Measurements from ENCODE around the gene TAL1. TPM values are rescaled to one million over a fixed set of nuclear protein-coding genes. Genes with fewer than 3 reads are reported as not detected.

The TAL1 gene
- total and polyA plus RNA-seq, 2 donors (not counting 3 experiments of a cell fraction or from before 2014, with no cell fraction given): 36.7 to 52.4 TPM

- Histone ChIP-seq H3K27ac (ENCODE audit: insufficient read depth, low read depth, low read length) (peak overlapping the region; percentile 92), H3K4me1 (ENCODE audit: control insufficient read depth, extremely low read depth, insufficient read depth, low read length) (peaks cover 63% of the 10 kb centered on the region), H3K9me1 (replicated peaks; ENCODE audit: control insufficient read depth, extremely low read depth, insufficient read depth, low read length) (no peaks in the 10 kb centered on the region), H3K9ac (replicated peaks; ENCODE audit: extremely low read depth, insufficient read depth, low read length) (peak overlapping the region; percentile 51), H3K36me3 (ENCODE audit: control insufficient read depth in 2 of 2, extremely low read depth in 1 of 2, insufficient read depth in 2 of 2, low read length in 2 of 2) (peaks cover under 1% of the 10 kb centered on the region in 2 experiments), H3K9me3 (replicated peaks; ENCODE audit: control insufficient read depth, insufficient read depth, low read length) (no peaks in the 10 kb centered on the region), H3K4me3 (replicated peaks in 1 of 3; ENCODE audit: insufficient read depth in 1 of 3, low read depth in 1 of 3, low read length in 3 of 3) (no peak overlapping the region), H4K20me1 (replicated peaks; ENCODE audit: control insufficient read depth, extremely low read depth, insufficient read depth, low read length) (no peaks in the 10 kb centered on the region), H3K27me3 (ENCODE audit: control insufficient read depth in 2 of 2, insufficient read depth in 2 of 2, low read length in 2 of 2) (no peaks in the 10 kb centered on the region), H2AFZ (ENCODE audit: low read depth, low read length) (no peak overlapping the region), H3K4me2 (ENCODE audit: insufficient read depth, low read length) (peak overlapping the region; percentile 12), H3K79me2 (ENCODE audit: control insufficient read depth, insufficient read depth, low read length) (no peaks in the 10 kb centered on the region)
- BruUV-seq (replicated peaks): no TSS peak
- intact Hi-C loops (cut with micrococcal nuclease) (loop anchor here (1.0 kb wide), 3 partner anchors 17 to 102 kb away; partner anchors contain the start of gene STIL), dilution Hi-C loops (cut with MboI; ENCODE audit: extremely low pct_ligation_motif_present, low sequenced_read_pairs) (no loop called here)
- POLR2A ChIA-PET: interaction anchor here (1.0 to 3.0 kb wide), 3 partner anchors 9 to 16 kb away, joined by 4 to 25 read pairs (median 5); no protein-coding TSS in a partner anchor
- FAIRE-seq (peak; percentile 93), DNase-seq (ENCODE audit: low read depth, low spot score) (peak; percentile 29)
- TF ChIP-seq MYC (IDR thresholded peaks at IDR 0.05; ENCODE audit: low read depth, low read length) (no peak), POLR2A (IDR thresholded peaks at IDR 0.05; ENCODE audit: low read depth, low read length) (peak; percentile 47), JUN (IDR thresholded peaks at IDR 0.05; ENCODE audit: borderline replicate concordance, insufficient read depth, insufficient read length, low read depth) (no peak)
- CTCF ChIA-PET: interaction anchor here (1.1 to 4.6 kb wide), 9 partner anchors 8 to 513 kb away, joined by 3 to 38 read pairs (median 7); no protein-coding TSS in a partner anchor
Measured at GRCh38 chr1:47212636-47213229, 19.3 kb downstream of the TAL1 start.

- TF ChIP-seq POLR2A (IDR thresholded peaks at IDR 0.05; ENCODE audit: low read depth, low read length) (peak; percentile 87), JUN (IDR thresholded peaks at IDR 0.05; ENCODE audit: borderline replicate concordance, insufficient read depth, insufficient read length, low read depth) (no peak), FOS (IDR thresholded peaks at IDR 0.05; ENCODE audit: borderline replicate concordance, insufficient read depth, low read length) (peak; percentile 26), POLR2AphosphoS5 (IDR thresholded peaks at IDR 0.05; ENCODE audit: insufficient read depth, low read depth, low read length) (peak; percentile 83), EZH2 (IDR thresholded peaks at IDR 0.05; ENCODE audit: borderline replicate concordance, low read depth, low read length, severe bottlenecking) (no peak), MAX (IDR thresholded peaks at IDR 0.05; ENCODE audit: insufficient read depth, insufficient read length) (no peak), GATA2 (IDR thresholded peaks at IDR 0.05; ENCODE audit: insufficient read depth, insufficient read length, low read depth, low read length) (peak; percentile 79), CTCF (IDR thresholded peaks at IDR 0.05; ENCODE audit: extremely low read depth in 1 of 2, insufficient read depth in 1 of 2, low read depth in 1 of 2, low read length in 2 of 2) (no peak)
- H3K9me3 ChIP-seq (replicated peaks; ENCODE audit: control insufficient read depth, insufficient read depth, low read length): no peaks in the 10 kb centered on the region
- peak overlapping the region; percentile 92 for H3K27ac ChIP-seq (ENCODE audit: insufficient read depth, low read depth, low read length)
- H4K20me1 ChIP-seq (replicated peaks; ENCODE audit: control insufficient read depth, extremely low read depth, insufficient read depth, low read length): no peaks in the 10 kb centered on the region
- peak overlapping the region; percentile 18 for H3K4me2 ChIP-seq (ENCODE audit: insufficient read depth, low read length)
- H2AFZ ChIP-seq (ENCODE audit: low read depth, low read length): no peak overlapping the region
- ChIA-PET CTCF (interaction anchor here (1.1 to 4.6 kb wide), 12 partner anchors 9 to 514 kb away, joined by 3 to 38 read pairs (median 6); no protein-coding TSS in a partner anchor), POLR2A (interaction anchor here (0.6 to 3.0 kb wide), 4 partner anchors 10 to 41 kb away, joined by 5 to 25 read pairs (median 8); no protein-coding TSS in a partner anchor)
- FAIRE-seq (peak; percentile 99), DNase-seq (ENCODE audit: low read depth, low spot score) (peak; percentile 96)
- BruUV-seq (replicated peaks): no TSS peak
- intact Hi-C loops (cut with micrococcal nuclease) (loop anchor here (1.0 kb wide), 3 partner anchors 17 to 102 kb away; partner anchors contain the start of gene STIL), dilution Hi-C loops (cut with MboI; ENCODE audit: extremely low pct_ligation_motif_present, low sequenced_read_pairs) (no loop called here)
- H3K9me1 ChIP-seq (replicated peaks; ENCODE audit: control insufficient read depth, extremely low read depth, insufficient read depth, low read length): no peaks in the 10 kb centered on the region
- no peaks in the 10 kb centered on the region for H3K27me3 ChIP-seq (ENCODE audit: control insufficient read depth in 2 of 2, insufficient read depth in 2 of 2, low read length in 2 of 2)
- no peaks in the 10 kb centered on the region for H3K36me3 ChIP-seq (ENCODE audit: control insufficient read depth in 2 of 2, extremely low read depth in 1 of 2, insufficient read depth in 2 of 2, low read length in 2 of 2)
- H3K9ac ChIP-seq (replicated peaks; ENCODE audit: extremely low read depth, insufficient read depth, low read length): peak overlapping the region; percentile 51
- peaks cover 58% of the 10 kb centered on the region for H3K4me1 ChIP-seq (ENCODE audit: control insufficient read depth, extremely low read depth, insufficient read depth, low read length)
- no peaks in the 10 kb centered on the region for H3K79me2 ChIP-seq (ENCODE audit: control insufficient read depth, insufficient read depth, low read length)
- no peak overlapping the region for H3K4me3 ChIP-seq (replicated peaks in 1 of 3; ENCODE audit: insufficient read depth in 1 of 3, low read depth in 1 of 3, low read length in 3 of 3)
Measured at GRCh38 chr1:47211796-47212269, 20.2 kb downstream of the TAL1 start.
